Measurements from ENCODE around the gene HOXD12.

Gene HOXD12

DNA sequence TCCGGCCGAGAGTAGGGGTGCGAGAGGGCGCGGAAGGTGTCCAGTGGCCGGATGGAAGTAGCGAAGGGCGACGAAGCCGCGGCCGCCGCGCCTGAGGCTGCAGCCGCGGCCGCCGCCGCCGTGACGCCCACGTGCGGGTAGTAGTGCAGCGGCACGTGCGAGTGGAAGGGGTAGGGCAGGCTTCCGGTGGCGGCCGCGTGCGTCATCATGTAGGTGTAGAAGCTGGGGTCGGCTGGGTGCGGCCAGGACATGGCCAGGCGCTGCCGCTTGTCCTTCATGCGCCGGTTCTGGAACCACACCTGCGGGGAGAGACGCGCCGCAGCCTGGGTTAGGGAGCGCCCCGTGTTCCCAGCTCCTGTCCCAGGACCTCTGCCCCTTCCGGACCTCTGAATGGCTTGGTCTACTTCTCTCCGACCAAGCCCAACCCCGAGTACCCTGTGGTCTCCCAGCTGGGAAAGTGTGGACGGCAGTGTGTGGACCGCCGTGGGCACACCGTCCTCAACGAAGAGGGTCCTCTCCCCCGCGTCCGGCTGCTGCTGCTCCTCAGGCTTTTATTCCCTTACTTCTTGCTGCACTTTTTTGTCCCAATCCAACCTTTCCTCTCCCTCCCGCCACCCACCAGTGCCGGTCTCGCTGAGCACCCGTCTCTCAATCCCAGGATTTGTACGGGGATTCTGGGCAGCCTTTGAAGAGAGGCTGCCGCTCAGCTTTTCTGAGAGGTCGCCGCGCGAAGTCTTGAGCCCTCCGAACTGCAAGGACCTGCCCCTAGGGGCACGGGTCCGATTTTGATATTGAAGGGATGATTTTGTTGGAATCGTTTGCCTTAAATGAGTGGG is 18.8 kb upstream of the HOXD12 start:
- DNase-seq (ENCODE audit: low read depth): no peak

DNA sequence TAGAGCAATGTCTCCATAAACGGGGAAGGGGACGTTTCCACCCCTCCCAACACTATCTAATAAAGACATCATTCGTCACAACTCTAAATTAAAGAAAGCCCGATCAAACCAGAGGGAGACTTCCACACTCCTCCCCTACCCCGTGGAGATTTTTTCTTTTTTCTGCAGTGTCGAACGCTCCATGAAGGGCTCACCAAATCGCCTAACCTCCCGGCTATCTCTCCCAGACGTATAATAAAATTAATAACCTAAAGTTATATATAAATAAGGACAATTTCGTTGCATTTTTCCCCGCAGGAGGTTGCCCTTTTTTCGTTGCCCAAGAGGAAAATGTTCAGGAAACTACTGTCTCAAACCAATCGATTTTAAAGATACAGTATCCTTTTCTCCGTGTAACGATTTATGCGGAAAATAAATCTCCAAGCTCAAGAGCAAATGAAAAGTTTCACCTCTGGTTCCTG is 18.2 kb upstream of the HOXD12 start:
- DNase-seq (ENCODE audit: low read depth): no peak

DNA sequence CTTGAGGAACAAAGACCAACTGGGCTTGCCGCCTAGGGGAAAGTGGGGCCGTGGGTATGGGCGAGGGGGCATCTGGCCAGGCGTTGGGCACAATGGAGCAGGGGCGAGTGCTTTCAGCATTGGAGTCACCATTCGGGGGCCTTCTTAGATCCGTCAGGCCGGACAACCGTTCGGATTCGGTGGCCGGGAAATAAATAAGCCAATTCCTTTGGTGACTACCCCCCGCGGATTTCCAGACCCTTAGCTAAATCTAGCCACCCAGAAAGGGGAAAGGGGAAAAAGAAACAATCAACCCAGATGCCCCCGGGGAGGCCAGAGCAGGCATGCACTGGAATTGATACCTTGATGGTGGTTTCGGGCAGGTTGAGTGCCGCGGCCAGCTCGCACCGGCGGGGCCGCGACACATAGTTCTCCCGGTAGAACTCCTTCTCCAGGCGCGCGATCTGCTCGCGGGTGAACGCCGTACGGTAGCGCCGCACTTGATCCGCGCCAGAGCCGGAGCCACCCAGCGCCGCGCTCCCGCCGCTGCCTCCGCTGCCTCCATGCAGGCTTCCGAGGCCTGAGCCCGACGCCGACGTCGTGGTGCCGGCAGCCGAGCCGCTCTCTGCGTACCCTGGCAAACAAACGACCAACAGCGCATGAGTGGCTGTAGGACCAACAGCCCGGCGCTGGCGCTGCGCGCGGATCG is 17.6 kb upstream of the HOXD12 start:
- DNase-seq (ENCODE audit: low read depth): no peak

DNA sequence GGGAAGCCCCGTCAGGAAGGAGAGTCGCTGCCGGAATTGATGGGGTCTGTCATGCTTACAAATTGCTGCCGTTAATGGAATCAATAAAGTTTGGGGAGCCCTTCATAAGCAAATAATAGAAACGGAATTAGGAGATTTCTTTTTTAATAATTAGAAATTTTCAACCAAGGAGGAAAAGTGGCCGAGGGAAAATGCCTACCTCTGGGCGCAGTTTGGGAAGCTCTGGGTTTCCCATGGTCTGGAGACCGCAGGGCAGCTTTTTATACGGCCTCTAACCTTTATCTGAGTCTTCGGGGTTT is 17.1 kb upstream of the HOXD12 start:
- no peak for DNase-seq (ENCODE audit: low read depth)

DNA sequence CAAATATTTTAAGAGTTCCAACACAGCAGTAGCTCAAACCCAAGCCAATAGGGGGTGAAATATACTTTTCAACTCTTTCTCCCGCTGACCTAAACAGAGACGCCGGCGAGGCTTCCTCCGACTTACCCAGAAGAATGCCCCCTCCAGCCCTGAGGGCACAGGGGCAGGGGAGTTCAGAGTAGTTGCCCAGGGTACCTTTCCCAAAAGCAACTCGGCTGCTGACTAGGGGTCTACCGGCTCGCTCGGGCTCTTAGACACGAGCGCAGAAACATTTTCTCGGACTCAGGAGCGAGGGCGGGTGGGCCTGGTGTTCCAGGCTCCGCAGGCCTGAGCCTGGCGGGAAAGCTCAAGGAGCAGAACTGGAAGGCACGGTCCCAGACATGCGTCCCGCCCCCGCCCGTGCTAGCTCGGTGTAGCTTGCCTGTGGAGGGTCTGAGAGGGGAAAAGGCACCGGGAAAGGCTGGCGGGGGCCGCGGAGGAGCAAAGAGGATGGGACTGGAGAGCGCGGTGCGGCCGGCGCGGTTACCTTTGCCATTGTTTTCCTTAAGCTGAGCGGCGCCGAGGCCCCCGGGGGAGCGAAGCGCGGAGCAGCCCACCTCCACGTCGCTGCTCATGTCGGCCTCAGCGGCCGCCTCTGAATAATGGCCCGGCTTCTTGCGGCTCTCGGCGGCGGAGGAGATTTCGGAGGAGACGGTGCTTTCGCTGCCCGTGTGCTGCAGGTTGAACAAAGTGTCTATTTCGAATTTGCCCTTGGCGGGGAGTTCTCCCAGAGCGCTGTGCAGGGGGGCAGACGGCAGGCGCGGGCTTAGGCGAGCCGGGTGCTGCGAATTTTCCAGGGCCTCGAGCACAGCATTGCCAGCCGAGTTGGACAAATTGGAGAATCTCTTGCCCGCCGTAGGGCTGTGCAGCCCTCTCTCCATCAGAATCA is 16.5 kb upstream of the HOXD12 start:
- no peak for DNase-seq (ENCODE audit: low read depth)

DNA sequence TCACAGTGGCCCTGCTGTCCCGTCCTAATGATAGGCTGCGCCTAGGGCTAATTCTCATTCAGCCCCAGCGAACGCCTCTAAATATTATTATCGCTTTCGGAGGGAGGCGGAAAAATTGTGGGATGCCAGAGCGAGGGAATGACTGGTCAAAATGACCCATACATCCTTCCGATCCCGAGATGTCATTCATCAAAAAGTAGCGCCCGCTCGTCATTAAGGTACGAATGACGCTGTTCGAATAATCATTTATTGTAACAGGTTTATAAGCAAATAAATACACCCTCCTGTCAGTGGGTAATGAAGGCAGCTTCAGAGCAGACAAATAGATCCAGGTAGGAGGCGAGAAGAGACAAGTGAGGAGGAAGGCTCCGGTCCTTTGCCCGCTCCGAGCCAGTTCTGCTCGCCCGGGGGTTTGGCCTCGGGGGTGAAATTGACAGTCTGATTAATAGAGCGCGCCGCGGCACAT is 15.8 kb upstream of the HOXD12 start, which contains the start of gene EVX2:
Gene EVX2, minus strand, starts transcription at position 167 of the 466 bp plus-strand sequence. CDS start 186 bp downstream, outside the sequence.
- DNase-seq (ENCODE audit: low read depth): no peak

DNA sequence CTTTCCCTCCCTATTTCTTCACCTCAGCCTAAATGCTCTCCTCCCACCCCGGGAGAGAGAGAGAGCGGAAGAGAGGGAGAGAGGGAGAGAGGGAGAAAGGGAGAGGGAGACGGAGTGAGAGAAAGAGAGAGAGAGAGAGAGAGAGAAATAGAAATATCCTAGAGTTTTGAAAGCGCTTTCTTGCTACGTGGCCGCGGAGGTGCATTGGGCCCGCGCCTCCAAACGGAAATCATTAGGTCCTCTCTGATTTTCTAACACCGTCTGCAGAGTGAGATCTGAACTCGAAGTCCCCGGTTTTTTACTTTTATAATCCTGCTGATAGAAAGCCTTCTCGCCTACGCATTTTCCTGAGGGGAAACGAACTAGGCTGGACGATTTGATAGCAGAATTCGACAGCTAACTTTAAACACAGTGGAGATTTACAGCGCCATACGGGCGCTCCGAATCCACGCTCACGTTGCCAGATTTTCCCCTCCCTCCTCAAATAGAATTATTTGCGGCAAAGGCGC is 14.9 kb upstream of the HOXD12 start:
- DNase-seq (ENCODE audit: low read depth): no peak

DNA sequence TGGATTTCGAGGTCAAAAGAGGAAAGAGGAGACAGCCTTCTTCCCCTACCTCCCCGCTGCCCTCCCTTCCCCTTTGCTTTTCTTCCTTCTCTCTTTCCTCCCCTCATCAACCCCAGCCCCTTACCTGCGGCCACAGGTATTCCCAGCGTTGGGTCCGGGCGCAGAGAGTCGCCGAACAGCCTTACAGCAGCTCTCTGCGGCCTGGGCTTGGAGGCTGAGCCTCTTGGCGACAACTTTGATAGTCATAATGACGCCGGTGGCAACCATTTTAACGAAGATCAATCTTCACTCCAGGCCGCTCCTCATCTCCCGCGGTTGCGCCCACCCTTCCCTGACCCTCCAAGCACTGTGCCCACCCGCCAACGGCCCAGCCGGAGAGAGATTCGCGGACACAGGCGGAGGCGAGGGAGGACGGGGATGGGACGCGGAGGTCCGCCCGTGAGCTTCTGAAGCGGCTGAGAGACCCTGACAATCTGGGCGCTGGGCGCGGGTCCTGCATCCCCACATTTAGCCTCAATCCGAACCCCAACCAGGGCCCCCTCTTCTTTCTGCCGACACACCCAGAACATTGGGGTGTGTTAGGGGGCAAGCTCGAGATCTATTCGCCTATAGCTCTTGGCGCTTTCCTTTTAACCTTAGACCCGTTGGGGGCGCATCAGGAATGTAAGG is 14.3 kb upstream of the HOXD12 start:
- DNase-seq (ENCODE audit: low read depth): no peak

DNA sequence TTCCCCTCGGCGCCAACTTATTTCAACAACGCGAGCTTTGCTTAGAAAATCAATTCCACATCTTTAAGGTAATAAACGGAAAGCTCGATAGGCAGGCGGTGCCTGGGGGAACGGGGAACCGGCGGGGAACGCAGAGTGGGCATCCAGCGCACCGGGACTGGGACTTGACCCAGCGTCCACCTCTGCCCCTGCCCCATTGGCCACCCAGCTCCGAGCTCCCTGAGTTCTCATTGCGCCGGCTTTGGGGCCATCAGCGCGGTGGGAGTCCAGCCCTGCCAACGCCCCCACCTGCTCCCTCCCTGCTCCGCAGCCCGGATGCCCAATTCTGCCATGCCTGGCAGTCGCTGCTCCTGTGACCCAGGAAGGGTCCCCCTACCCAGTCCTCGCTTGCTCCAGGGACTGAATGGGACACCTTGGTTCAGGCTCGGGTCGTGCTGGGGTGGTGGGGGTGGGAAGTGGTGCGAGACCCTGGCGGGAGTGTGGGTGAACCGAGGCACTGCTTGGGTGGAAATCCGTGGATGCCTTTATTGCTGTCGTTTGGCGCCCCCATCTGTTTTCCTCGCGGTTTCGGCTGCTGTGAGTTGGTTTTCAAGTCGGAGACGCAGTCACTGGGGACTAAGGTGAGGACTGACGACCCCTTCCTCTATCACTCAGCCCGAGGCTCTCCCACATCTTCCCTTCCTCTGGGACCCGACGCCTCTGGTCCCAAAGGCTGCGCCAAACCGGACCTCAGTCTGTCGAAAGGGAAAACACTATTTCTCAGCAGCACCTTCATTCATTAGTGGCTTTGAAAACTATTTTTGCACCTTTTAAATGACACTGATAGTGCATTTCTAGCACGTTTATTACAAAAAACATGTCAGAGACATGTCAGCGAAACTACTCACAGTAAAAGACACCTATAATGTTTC is 13.5 kb upstream of the HOXD12 start:
- DNase-seq (ENCODE audit: low read depth): no peak

DNA sequence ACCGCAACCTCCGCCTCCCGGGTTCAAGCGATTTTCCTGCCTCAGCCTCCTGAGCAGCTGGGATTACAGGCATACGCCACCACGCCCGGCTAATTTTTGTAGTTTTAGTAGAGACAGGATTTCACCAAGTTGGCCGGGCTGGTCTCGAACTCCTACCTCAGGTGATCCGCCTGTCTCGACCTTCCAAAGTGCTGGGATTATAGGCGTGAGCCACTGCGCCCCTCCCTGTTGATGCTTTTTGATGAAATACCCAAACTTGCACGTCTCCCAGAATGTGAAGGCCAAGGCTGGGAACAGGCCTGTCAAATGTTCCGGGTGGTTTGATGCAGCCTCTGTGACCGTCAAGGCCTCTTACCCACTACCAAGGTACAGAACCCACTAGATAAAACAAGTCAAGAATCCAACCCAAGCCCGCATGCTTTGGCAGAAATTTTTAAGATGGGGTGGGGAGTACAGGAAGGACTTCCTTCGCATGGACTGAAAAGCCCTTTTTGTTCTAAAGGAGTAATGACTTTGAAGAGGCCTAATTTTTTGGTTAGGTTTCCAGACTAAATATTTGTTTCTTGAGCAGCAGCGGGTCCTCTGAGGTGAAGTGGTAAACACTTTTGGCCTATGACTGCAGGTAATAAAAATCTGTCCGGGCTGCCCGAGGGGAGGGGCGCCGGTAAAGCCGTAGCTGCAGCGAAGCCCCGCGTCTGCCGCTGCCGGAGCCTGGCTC is 12.1 kb upstream of the HOXD12 start:
- no peak for DNase-seq (ENCODE audit: low read depth)

DNA sequence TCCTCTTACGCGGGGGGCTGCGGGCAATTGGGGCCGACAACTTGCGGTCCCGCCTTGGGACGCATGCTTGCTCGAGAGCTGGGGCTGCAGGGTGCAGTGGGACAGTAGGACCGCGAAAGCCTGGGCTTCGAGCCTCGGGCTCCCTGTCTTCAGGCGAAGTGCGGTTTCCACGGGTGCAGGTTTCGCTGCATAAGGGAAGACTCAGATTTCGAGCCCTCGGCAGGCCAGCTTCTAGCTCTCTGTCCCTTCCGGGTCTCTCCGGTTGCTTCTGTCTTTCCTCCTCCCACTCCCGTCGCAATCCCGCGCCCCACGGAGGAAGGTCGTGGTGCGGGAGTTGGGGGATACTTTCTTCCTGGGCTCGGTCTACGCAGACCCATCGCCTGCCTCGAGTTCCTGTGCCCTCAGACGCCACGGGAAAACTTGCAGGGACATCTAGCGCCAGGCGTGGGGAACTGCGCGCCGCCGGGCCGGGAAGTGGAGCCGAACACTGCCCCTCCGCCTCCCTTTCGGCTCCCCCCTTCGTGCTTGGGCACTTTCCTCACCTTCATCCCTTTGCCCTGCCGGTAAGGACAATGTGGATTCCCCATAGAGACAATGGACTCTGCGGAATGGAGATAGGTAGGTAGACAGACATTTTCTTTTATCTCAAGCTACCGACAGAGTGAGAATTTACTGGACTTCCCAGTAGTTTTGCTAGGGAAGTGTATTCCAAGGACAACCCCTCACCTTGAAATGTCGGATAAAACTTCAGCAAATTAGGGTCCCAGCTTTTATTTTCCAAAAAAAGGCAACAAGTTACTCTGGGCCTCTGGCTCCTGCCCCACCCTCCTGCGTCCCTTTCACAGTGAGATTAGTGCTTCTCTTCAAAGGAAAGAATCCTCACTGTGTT is 11.3 kb upstream of the HOXD12 start:
- no peak for DNase-seq (ENCODE audit: low read depth)

DNA sequence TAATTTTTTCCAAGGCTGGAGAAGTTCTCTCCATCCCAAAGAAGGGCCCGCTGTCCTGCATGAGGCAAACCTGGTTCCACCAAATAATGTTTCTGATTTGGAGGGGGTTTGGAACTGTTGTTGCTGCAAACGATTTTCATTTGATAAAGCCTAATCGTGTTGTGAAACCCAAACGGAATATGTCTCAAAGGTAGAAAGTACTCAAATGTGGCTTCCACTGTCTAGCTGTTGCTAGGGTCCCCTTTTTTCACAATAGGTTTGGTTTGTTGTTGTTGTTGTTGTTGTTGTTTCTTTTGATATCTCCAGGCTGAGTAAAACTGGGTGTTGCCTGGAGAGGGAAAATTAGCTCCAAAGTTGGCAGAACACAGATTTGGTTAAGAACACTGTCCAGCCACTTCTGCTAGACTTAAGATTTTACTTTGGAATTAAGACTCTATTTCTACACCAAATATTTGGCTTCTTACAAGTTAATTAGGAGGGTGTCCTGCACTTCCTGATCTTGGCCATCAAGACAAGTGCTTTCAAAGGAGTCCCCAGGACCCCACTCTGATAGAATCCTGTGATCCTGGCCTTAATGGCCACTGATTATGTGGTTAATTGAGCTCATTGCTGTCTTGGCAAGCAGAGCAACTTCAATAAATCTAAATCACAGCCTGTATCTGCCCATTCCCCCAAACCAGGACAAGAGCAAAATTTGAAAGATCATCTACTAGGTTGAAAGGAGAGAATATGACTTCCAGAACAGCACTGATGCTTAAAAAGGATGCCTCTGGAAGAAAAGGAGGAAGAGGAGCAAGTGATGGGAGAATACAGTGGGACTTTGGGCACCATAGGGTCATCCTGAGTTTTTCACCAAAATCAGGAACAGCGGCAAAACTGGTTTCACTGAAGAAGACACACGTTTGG is 10.4 kb upstream of the HOXD12 start:
- no peak for DNase-seq (ENCODE audit: low read depth)

DNA sequence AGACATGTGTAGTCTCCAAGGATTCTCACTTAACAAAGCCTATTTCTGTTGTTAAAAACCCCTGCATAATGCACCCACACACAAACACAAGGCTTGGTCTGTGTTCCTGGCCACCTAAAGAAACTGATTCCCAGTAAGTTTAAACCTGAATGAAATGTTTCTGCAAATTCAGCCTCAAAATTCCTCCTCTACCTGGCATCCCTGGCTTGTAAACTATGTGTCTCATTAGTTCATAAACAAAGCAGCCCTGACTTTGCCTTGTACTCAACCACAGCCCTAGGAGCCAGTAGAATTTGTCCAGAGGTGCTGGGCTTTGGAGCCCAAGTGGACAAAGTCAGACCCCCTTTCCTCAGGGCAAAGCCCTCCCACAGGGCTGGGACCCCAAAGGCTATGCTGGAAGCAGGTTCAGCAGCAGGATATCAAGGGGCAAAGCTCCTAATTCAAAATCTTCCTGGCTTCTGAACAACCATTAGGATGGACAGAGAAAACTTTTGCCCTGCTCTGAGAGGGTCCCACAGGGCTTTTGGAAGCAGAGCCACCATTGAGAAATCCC is 9.7 kb upstream of the HOXD12 start:
- DNase-seq (ENCODE audit: low read depth): no peak

DNA sequence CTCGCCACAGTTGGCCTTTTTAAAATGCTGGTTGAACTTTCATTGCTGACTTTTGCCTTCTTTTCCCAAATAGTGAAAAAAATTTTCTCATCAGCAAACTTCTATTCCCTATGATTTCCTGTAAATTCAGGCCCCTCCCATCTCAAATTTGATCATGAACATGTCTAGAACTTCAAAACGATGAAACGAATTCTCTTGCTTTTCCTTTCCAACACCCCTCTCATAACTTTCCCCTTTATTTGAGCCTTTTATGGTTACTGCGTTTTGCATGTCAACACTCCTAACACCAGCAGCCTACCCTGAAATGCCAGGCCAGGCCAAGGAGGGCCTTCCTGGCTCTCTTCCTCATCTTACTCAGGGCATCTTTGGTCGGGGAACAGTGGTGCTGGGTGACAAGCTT is 8.7 kb upstream of the HOXD12 start:
- no peak for DNase-seq (ENCODE audit: low read depth)

DNA sequence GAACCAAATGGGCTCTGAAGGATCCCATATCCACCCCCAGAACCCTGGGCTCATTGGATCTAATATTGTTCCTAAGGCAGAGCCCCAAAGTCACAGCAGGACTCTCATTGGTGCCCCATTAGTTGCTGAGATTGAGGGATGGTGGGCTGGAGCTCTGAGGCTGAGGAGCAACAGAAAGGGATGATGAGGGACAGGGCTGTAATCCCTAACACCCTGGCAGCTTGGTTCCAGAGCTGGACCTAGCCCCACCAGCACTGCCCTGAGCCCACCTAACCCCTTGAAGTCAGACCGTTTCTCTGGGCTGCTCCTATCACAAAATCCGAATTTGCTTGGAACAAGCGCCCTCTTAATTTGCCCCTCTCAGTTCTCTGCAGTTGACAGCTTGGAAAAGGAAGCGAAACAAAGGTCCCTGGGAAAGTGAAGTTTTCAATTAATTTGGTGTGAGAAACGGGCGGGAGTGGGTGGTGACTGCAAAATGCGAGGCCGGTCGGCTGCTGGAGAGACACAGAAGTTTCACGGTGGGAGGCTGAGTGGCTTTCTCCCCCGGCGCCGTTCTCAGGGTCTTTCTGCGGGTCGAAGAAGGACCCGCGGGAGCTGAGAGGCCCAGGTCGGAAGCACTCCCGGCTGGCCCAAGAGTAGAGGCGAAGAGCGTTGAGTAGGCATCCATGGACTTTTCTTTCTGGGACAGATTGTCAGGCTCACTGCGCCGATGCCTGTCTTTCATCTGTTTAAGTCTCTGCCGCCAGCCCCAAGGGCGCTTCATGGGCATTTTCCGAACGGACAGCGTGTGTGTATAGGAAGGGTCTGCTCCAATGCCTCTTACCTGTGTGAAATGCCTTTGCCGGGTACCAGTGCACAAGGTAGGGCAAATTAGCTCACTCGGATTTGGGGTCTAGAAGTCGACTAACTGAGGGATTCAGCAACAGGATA is 8.0 kb upstream of the HOXD12 start:
- no peak for DNase-seq (ENCODE audit: low read depth)

All from non-pigmented ciliary epithelial cell (primary cell).